Measurements from ENCODE around the gene KSR2. TPM values are rescaled to one million over a fixed set of nuclear protein-coding genes. Genes with fewer than 3 reads are reported as not detected.

Gene KSR2
- total RNA-seq, 1 experiment from 2014 or later, result 0.02 TPM

DNA sequence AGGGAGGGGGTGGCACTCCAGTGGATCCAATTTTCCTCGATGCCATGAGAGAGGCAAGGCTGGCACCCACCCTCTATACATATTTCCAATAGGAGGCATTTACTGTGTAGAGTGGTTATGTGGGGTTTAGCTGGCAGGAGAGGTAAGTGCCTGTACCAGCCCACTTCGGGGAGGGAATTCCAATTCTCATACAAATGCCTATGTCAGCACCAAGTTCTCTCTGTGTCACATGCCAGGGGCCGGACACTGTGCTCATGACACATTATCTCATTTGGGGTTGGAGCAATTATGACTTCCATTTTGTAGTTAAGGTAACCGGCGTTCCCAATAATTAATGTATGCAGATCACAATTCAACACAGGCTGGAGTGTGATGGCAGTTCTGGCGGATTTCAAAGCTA lies 284.3 kb downstream of the KSR2 start:
- Mint-ChIP-seq H3K36me3 (ENCODE audit: insufficient read depth, unreplicated experiment) (no peaks in the 10 kb centered on the region), H3K27me3 (ENCODE audit: insufficient read depth, unreplicated experiment) (no peaks in the 10 kb centered on the region), H3K9me3 (ENCODE audit: unreplicated experiment) (peaks cover 1% of the 10 kb centered on the region), H3K27ac (ENCODE audit: low read depth, unreplicated experiment) (no peak overlapping the region), H3K4me1 (ENCODE audit: insufficient read depth, unreplicated experiment) (peaks cover 29% of the 10 kb centered on the region), H3K4me3 (ENCODE audit: unreplicated experiment) (no peak overlapping the region)
- intact Hi-C loops (cut with micrococcal nuclease), result no loop called here
- no peak for DNase-seq (ENCODE audit: unreplicated experiment)
- POLR2A ChIA-PET, result interaction anchor here (0.7 kb wide), 1 partner anchor 679 kb away, joined by 3 read pairs; no protein-coding TSS in a partner anchor
- TF ChIP-seq, protein P1, sequence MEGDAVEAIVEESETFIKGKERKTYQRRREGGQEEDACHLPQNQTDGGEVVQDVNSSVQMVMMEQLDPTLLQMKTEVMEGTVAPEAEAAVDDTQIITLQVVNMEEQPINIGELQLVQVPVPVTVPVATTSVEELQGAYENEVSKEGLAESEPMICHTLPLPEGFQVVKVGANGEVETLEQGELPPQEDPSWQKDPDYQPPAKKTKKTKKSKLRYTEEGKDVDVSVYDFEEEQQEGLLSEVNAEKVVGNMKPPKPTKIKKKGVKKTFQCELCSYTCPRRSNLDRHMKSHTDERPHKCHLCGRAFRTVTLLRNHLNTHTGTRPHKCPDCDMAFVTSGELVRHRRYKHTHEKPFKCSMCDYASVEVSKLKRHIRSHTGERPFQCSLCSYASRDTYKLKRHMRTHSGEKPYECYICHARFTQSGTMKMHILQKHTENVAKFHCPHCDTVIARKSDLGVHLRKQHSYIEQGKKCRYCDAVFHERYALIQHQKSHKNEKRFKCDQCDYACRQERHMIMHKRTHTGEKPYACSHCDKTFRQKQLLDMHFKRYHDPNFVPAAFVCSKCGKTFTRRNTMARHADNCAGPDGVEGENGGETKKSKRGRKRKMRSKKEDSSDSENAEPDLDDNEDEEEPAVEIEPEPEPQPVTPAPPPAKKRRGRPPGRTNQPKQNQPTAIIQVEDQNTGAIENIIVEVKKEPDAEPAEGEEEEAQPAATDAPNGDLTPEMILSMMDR (IDR thresholded peaks at IDR 0.05; ENCODE audit: unreplicated experiment), result no peak
- CTCF ChIA-PET, result interaction anchor here (0.6 to 1.2 kb wide), 3 partner anchors 115 to 460 kb away, joined by 3 to 4 read pairs (median 3); no protein-coding TSS in a partner anchor
- no TSS peak for BruUV-seq (replicated peaks)

DNA sequence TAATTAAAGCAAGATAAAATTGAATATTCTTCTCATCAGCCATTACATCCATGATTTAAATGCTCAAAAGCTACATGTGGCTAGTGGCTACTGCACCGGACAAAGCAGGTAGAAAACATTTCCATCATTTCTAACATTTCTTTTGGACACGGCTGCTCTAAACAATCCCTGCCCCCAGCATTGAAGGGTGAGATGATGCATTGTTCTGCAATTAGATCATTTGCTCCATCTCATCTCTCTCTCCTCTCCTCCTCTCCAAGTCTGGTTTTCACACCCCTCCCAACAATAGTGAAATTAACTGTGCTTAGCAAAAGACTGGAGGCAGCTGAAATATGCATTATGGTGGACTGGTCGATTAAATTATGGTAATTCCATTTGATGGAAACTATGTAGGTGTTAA lies 288.5 kb downstream of the KSR2 start:
- no peaks in the 10 kb centered on the region for H3K36me3 Mint-ChIP-seq (ENCODE audit: insufficient read depth, unreplicated experiment)
- no peak for DNase-seq (ENCODE audit: unreplicated experiment)
- H3K27me3 Mint-ChIP-seq (ENCODE audit: insufficient read depth, unreplicated experiment), result no peaks in the 10 kb centered on the region
- BruUV-seq (replicated peaks), result no TSS peak
- no peaks in the 10 kb centered on the region for H3K9me3 Mint-ChIP-seq (ENCODE audit: unreplicated experiment)
- peaks cover 16% of the 10 kb centered on the region for H3K4me1 Mint-ChIP-seq (ENCODE audit: insufficient read depth, unreplicated experiment)
- peak overlapping the region; percentile 46 for H3K27ac Mint-ChIP-seq (ENCODE audit: low read depth, unreplicated experiment)
- CTCF ChIA-PET, result interaction anchor here (0.5 to 2.5 kb wide), 4 partner anchors 11 to 605 kb away, joined by 3 to 12 read pairs (median 4); no protein-coding TSS in a partner anchor
- H3K4me3 Mint-ChIP-seq (ENCODE audit: unreplicated experiment), result no peak overlapping the region
- TF ChIP-seq, protein P1 (IDR thresholded peaks at IDR 0.05; ENCODE audit: unreplicated experiment), result no peak
- POLR2A ChIA-PET, result interaction anchor here (0.6 to 1.0 kb wide), 2 partner anchors 12 to 72 kb away, joined by 3 to 4 read pairs; no protein-coding TSS in a partner anchor
- intact Hi-C loops (cut with micrococcal nuclease), result no loop called here

DNA sequence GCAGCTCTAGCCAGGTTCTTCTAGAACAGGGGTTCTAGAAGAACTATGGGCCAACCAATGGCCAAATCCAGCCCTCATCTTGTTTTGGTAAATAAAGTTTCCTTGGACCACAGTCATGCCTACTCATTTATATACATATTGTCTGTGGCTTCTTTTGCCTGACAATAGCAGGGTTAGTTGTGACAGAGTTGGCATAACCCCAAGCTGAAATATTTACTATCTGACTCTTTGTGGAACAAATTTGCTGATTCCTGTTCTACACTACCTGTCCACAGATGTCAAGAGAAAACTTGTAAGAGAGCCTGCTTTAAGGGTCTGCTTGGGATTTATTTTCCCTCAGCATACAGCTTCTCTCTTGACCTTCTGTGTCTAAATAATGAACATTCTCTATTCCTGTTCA lies 289.0 kb downstream of the KSR2 start:
- H3K27ac Mint-ChIP-seq (ENCODE audit: low read depth, unreplicated experiment), result peak overlapping the region; percentile 46
- H3K27me3 Mint-ChIP-seq (ENCODE audit: insufficient read depth, unreplicated experiment), result no peaks in the 10 kb centered on the region
- H3K4me1 Mint-ChIP-seq (ENCODE audit: insufficient read depth, unreplicated experiment), result peaks cover 11% of the 10 kb centered on the region
- no TSS peak for BruUV-seq (replicated peaks)
- no peaks in the 10 kb centered on the region for H3K9me3 Mint-ChIP-seq (ENCODE audit: unreplicated experiment)
- TF ChIP-seq, protein P1 (IDR thresholded peaks at IDR 0.05; ENCODE audit: unreplicated experiment), result no peak
- POLR2A ChIA-PET, result interaction anchor here (0.6 to 1.0 kb wide), 2 partner anchors 12 to 72 kb away, joined by 3 to 4 read pairs; no protein-coding TSS in a partner anchor
- intact Hi-C loops (cut with micrococcal nuclease), result no loop called here
- no peak overlapping the region for H3K4me3 Mint-ChIP-seq (ENCODE audit: unreplicated experiment)
- CTCF ChIA-PET, result interaction anchor here (1.3 to 2.5 kb wide), 3 partner anchors 10 to 313 kb away, joined by 3 to 12 read pairs (median 5); no protein-coding TSS in a partner anchor
- no peaks in the 10 kb centered on the region for H3K36me3 Mint-ChIP-seq (ENCODE audit: insufficient read depth, unreplicated experiment)
- DNase-seq (ENCODE audit: unreplicated experiment), result peak; percentile 38

DNA sequence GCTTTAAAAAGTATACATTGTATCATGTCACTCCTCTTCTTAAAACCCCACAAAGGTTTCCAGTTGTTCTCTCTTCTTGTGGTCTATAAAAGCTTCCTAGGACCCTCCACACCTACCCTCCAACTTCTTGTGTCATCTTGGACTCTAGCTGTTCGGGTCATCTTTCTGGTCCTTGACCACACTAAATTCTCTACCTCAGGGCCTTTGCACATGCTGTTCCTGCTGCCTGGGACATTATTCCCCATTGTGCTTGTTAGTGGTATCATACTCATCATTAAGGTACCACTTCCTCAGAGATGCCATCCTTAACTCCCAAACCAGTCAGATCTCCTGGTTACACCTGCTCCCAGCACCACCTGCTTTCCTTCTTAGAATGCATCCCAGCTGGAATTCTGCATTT lies 294.0 kb downstream of the KSR2 start:
- intact Hi-C loops (cut with micrococcal nuclease), result loop anchor here (5.0 kb wide), 1 partner anchor 163 kb away; no protein-coding TSS in a partner anchor
- Mint-ChIP-seq H3K27ac (ENCODE audit: low read depth, unreplicated experiment) (no peak overlapping the region), H3K36me3 (ENCODE audit: insufficient read depth, unreplicated experiment) (no peaks in the 10 kb centered on the region), H3K27me3 (ENCODE audit: insufficient read depth, unreplicated experiment) (peaks cover 14% of the 10 kb centered on the region), H3K4me1 (ENCODE audit: insufficient read depth, unreplicated experiment) (peaks cover under 1% of the 10 kb centered on the region), H3K9me3 (ENCODE audit: unreplicated experiment) (no peaks in the 10 kb centered on the region), H3K4me3 (ENCODE audit: unreplicated experiment) (no peak overlapping the region)
- no peak for DNase-seq (ENCODE audit: unreplicated experiment)
- no TSS peak for BruUV-seq (replicated peaks)
- TF ChIP-seq, protein P1 (IDR thresholded peaks at IDR 0.05; ENCODE audit: unreplicated experiment), result no peak
- ChIA-PET CTCF (interaction anchor here (0.6 to 1.6 kb wide), 2 partner anchors 162 to 179 kb away, joined by 3 to 4 read pairs; no protein-coding TSS in a partner anchor), POLR2A (no interaction called here)

All from MCF 10A (cell line).